Right lobe of liver (tissue), 4 donors: ENCODE results near the gene GRK4.

Experiments used
- POLR2A ChIP-seq: fragments of 450-650 bp; IDR thresholded peaks from one replicate; pipeline ENCODE4 v1.6.1; 2017; ENCODE audit warnings: antibody characterized with exemption, mild to moderate bottlenecking
- TF ChIP-seq, protein P1 (sequence below), 4 donors: fragments of 200-600 bp in 3 of 4; fragments of 450-650 bp in 1 of 4; IDR thresholded peaks; one replicate each; pipeline versions ENCODE4 v1.5.1 to v1.8.0; 2016 to 2022; ENCODE audit warnings: antibody characterized with exemption in 4 of 4, mild to moderate bottlenecking in 2 of 4
- donor health status: DM: no; HTN: no; CAD: no.
- donor health status: DM: no; HTN: no; CAD: no.
- donor health status: DM: no; HTN: yes; CAD: no.

- TF ChIP-seq, protein P1, sequence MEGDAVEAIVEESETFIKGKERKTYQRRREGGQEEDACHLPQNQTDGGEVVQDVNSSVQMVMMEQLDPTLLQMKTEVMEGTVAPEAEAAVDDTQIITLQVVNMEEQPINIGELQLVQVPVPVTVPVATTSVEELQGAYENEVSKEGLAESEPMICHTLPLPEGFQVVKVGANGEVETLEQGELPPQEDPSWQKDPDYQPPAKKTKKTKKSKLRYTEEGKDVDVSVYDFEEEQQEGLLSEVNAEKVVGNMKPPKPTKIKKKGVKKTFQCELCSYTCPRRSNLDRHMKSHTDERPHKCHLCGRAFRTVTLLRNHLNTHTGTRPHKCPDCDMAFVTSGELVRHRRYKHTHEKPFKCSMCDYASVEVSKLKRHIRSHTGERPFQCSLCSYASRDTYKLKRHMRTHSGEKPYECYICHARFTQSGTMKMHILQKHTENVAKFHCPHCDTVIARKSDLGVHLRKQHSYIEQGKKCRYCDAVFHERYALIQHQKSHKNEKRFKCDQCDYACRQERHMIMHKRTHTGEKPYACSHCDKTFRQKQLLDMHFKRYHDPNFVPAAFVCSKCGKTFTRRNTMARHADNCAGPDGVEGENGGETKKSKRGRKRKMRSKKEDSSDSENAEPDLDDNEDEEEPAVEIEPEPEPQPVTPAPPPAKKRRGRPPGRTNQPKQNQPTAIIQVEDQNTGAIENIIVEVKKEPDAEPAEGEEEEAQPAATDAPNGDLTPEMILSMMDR (IDR thresholded peaks at IDR 0.05): no peak
- TF ChIP-seq POLR2A: no peak
Measured at GRCh38 chr4:2947926-2948325, 15.4 kb upstream of the GRK4 start.
